NCI-H226 (cell line): Measurements from ENCODE around the gene ZNF367.
A peak's percentile ranks its signal among the peaks of the same experiment; 100 is the strongest.

Source experiments
- DNase-seq: peaks from one replicate; pipeline ENCODE4 v3.0.0-alpha.2; 2015

Gene ZNF367

DNA sequence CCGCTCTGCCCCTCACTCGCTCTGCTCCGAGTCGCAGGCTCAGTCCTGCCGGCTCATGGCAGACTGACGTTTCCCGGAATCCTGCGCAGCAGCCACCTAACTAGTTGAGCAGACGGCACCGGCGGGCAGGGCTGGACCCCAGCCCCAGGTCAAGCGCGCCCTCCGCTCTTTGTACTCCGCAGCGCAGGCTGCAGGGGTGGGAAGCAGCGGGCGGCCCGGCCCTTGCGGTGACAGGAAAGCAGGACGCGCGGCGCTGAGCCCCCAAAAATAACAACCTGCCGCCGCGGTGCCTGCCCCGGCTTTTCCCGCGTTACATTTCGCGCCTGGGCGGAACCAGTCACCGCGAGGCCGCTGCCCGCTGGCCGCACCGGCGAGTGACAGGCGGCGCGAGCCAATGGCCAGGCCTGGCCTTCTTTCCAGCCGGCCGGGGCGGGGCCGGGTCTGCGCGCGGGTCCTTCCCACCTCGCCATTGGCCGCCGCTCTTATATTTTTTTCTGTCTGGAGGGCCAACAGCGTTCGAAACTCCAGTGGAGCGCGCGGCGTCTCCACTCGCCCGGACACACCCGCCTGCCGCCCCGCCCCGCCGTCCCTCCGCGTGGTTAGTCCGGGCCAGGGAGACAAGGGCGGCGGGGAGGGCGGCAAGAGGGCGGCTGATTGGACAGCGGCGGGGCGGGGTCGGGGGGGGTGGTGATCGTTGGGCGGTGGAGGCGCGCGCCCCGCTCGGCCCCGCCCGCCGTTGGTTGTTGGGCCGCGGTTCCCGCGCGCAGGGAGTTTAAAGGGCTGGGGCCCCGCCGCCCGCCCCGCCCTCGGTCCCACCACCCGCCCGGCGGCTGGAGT lies at the start of gene ZNF367:
ZNF367 (minus strand) TSS at position 288 of the 837 bp plus-strand sequence. CDS start 338 bp downstream, outside the sequence.
- peak; percentile 97 for DNase-seq

DNA sequence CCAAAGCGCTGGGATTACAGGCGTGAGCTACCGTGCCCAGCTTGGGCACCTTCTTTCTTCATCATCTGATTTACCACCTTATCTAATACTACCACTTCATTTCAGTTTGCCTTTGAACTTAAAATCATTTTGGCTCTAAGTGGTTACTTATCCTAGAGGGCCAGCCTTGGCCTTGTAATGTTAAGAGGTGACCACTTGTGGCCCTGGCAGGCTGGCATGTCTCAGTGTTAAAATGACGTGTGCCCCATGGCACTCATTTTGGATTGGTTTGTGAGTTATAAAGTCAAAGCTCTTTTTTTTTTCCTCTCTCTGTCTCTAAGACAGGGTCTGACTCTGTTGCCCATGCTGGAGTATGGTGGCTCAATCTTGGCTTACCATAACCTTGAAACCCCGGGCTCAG lies 49.6 kb upstream of the ZNF367 start:
- DNase-seq, result no peak

DNA sequence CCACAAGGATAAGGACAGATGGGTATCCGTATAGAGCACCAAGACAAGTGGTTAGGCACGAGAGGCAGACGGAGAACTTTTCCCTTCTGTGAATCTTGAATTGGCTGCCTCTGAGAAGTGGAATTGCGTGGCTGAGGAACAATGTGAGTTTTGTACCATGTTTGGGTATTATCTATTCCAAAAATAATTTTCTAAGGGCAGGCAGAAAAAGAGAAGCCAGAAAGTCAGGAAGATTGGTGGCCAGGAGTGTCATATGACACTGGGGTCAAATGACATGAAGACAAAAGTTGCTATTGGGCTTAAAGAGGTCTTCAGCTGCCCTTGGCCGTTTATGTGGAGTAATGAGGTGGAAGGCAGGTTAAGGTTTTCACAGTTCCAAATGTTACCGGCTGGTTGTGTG lies 46.3 kb upstream of the ZNF367 start:
- no peak for DNase-seq

DNA sequence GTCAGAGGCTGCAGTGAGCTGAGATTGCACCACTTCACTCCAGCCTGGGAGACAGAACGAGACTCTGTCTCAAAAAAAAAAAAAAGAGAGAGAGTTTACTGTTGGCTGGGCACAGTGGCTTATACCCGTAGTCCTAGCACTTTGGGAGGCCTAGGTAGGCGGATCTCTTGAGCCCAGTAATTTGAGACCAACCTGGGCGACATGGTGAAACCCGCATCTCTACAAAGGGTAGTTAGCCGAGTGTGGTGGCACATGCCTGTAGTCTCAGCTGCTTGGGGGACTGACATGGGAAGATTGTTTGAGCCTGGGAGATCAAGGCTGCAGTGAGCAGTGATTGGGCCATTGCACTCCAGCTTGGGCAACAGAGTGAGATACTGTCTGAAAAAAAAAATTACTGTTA lies 44.4 kb upstream of the ZNF367 start:
- DNase-seq, result no peak

DNA sequence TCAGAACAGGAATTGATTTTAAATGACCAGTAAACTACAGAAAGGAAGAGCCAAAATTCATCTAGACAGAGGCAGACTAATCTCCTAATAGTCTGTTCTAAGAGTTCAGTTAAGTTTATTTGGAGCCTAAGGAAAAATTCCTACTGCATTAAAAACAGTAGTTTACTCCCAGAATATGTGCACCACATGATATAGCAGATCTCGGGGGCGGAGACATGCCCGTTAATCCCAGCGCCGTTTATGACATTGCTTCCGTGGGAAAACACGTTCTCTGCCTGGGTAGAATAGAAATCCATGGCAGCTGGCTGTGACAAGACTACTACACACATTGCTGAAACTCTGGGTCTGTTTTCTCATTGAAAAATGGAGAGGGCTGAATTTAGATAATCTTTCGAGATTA lies 43.2 kb upstream of the ZNF367 start:
- DNase-seq, result no peak

DNA sequence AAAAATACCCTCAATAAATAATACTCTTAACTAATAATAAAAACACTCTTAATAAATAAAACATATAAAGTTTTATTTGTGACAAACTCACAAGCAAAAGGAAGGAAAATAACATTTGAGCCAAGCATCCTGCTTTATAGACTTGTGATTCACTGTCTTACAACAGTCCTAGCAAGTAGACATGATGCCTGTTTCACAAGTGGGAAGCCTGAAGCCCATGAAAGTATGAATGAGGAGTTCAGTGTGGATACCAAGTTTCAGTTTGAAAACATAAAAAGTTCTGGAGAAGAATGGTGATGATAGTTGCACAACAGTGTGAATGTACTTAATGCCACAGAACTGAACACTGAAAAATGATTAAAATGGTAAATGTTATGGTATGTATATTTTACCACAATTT lies 42.7 kb upstream of the ZNF367 start:
- DNase-seq, result no peak

DNA sequence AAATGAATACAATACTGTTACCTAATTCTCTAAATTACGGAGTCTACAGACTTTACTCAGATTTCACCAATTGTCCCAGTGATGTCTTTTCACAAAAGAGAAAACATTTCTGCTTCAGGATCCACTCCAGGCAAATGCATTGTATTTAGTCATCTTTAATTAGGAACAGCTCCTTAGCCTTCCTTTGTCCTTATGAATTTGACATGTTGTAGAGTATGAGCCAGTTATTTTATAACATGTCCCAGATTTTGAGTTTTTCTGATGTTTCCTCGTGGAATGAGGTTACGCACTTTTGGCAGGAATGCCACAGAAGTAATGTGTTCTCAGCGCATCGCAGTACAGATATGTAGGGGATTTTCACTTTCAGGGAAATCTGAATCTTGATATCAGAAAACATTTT lies 42.3 kb upstream of the ZNF367 start:
- no peak for DNase-seq

DNA sequence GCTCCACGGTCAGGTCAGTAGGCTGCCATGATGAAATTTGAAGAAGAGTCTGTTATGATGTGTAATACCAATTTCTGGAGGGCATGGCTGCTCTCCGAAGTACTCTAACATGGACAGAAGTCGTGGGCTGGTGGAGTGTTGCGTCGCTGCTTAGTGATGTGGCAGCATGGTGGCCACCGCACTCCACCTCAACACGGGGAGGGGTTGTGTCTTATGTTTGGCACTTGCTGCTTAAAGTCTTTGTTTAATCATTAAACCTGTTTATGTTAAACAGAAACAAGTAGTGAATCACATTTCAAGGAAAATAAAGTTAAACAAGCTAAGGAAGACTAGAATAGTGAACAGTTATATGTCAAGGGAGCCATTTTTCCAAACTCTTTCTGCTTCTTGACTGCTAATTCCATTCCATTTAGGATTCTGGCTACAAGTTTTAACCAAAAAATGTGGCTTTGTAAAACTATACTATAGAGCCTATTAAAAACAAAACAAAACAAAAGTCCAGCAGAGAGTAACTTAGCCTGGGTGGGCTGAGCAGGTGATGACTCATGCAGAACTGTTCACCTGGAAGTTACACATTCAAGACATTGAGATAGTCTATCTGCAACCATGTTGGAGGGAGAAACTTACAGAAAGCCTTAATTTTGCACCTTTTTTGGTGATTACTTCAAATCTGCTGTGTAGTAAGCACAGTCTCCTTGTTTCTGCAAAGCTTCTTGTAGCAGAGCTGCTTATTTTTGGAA lies 41.3 kb upstream of the ZNF367 start:
- no peak for DNase-seq

DNA sequence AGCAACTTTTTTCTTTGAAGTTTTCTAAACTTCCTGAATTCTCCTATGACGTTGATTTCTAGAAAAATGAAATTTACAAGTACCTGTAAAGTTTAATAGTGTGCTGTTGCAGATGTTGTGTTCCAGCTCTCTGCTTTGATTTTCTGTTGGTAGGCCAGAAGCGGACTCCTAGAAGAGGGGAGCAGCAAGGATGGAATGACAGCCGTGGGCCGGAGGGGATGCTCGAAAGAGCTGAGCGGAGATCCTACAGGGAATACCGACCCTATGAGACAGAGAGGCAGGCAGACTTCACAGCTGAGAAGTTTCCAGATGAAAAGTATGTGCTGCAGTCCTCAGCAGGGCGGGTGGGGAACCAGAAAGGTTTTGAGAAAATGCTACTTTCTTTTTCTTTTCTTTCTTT lies 40.1 kb upstream of the ZNF367 start:
- no peak for DNase-seq

DNA sequence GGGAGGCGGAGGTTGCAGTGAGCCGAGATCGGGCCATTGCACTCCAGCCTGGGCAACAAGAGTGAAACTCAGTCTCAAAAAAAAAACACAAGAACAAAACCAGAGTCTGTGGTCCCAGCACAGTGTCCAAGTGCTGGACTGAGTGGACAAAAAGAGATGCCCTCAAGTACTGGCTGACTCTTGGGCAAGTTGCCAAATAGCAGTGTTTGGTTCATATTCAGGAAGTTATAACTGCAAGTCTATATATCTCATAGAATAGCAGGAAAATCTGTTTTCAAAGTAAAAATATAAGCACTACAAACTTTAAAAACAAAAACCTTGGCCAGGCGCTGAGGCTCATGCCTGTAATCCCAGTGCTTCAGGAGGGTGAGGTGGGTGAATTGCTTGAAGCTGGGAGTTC lies 39.1 kb upstream of the ZNF367 start:
- DNase-seq, result no peak

DNA sequence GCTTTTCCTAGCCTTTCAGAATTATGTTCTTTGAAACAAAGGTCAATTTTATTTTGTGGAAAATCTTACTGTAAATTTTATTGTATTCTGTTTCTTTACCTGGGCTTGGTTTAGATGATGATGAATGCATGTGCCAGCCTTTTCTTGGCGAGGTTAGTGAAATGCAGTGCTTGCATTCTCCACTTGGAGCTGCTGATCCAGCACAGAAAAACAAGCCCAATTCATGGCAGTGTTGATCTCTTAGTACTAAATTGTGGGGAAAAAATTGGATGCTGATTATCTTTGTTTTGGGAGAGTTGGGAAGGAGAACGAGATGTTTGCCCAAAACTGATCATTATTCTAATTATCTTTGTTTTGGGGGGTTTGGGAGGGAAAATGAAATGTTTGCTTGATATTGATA lies 35.5 kb upstream of the ZNF367 start:
- DNase-seq, result peak; percentile 66

DNA sequence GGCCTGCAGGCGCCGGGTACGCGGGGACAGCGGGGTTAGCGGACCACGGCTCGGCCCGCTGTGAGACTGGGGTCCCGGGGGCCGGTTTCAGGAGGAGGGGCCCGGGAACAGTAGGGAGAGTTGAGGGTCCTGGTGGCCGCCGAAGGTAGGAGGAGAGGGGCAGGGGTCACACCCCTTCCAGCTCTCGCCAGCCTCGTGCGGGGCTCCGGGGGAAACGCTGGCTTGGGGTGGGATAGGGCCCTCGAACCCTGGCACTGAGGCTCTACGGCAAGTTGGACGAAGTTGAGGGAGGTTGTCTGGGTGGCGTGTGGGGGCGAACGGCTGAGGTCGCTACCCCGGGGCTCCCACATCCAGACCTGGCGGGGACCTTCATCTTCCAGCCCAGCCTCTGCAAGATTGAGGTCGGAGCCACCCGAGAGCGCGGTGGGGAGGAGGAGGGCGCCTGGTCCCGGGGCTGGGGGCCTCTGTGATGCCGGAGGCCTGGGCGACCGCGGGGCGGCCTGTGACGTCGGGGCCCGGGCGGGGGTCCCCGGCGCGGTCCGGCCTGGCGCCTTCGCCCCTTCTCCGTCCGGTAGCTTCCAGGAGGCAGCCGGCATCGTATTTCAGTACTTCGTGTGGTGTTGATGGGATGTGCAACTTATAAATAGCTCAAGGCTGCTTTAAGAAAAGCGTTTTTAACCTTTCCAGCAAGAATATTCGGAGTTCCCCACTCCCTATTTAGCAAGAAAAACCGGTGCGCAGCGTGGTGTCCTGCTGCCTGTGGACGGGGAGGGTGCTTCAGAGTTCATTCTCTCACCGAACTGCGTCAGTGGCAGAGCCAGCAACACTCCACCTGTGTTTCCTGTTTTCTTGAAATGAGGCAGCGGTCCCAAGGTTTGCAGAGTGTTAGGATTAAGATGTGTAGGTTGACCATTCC lies 32.7 kb upstream of the ZNF367 start:
- DNase-seq, result no peak

DNA sequence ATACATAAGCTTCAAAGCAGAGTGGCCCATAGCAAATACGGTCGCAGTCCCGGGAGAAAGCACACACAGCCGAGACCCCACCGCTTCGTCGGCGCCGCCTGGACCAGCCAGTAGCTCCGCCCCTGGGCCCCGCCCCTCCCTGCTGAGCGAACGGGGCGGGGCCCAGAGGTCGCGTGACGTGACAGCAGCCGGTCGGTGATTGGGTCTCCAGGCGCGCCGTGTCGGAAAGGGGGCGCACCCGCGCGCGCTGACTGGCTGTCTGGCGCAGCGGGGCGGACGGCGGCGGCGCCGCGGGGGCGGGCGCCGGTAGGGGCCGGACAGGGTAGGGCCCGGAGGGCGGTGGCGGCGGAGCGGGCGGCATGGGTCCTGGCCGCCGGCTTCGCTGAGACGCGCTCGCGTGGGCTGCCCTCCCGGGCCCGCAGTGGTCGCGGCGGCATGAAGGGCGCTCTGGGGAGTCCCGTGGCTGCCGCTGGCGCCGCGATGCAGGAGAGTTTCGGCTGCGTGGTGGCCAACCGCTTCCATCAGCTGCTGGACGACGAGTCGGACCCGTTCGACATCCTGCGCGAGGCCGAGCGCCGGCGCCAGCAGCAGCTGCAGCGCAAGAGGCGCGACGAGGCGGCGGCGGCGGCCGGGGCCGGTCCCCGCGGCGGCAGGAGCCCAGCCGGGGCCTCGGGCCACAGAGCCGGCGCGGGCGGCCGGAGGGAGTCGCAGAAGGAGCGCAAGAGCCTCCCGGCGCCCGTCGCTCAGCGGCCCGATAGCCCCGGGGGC lies 31.9 kb upstream of the ZNF367 start, which contains the start of gene HABP4:
HABP4 (plus strand) TSS at position 325 of the 768 bp plus-strand sequence; CDS start at position 436, 111 bp downstream.
- peak; percentile 82 for DNase-seq

DNA sequence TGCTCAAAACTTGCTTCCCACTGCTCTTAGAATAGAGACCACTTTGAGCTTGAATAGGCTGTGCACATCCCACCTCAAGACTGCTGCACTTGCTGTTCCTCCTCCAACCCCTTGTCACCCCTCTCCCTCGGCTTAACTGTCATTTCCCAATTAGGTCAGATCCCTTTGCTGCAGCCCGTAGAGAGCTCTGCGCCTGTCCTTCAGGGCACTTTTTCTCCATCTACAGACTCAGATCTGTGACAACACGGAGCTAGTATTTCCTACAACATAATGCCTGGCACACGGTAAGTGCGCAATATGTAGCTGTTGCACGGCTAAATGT lies 31.3 kb upstream of the ZNF367 start:
- no peak for DNase-seq

DNA sequence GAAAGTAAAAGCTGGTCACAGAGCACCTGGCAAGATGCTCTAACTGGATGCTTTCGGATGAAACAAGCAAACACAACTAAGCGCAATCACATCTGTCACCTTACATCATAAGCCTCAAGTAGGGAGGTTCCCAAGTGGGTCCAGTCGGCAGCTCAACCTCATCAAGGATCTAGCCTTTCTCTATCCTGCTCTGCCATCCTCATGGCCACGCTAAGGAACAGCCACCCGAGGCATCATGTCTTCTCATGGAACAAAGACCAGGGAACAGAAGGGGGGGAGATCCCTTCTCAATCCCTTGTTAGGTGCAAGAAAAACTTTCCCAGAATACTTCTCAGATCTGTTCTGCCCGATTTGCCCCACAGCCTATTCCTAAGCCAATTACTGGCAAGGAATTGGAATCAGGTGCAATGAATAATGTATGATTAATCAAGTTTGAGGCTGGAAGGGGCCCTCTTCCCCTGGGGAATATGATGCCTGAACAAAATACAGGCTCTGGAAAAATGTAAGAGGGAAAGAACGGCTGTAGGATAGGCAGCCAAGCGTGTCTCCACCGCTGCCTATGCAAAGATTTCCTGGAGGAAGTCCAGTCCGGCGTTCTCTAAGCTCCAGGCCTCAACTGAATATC lies 30.5 kb upstream of the ZNF367 start:
- no peak for DNase-seq

DNA sequence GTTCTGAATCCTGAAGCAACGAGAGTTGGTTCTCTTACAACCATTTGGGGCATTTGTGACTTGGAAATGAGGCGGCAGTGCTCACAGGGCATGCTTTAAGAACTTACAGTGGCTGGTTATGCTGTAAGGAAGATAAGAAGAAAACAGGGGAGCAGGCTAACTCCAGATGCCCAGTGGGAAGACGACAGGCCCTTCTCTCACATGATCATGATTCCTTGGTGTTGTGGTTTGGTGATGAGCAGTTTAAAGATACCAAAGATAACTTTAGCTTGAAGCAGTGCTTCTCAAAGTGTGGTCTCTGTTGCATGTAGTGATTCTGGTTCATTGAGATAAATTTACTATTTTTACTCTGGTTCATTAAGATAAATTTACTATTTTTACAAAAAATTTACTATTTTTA lies 29.2 kb upstream of the ZNF367 start:
- DNase-seq, result no peak

DNA sequence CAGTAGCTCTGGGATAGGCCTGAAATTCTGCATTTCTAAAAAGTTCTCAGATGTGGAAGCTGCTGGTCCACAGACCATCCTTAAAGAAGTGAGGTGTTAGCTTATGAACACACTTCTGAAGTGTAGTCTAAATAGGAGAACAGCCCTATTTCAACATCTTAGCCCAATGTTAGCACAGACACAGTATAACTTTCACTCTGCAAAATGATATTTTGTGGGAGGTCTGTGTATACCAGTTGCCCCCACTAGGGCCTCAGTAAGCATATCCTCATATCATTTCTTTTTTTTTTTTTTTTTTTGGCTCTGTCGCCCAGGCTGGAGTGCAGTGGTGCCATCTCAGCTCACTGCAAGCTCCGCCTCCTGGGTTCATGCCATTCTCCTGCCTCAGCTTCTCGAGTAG lies 24.3 kb upstream of the ZNF367 start:
- no peak for DNase-seq

DNA sequence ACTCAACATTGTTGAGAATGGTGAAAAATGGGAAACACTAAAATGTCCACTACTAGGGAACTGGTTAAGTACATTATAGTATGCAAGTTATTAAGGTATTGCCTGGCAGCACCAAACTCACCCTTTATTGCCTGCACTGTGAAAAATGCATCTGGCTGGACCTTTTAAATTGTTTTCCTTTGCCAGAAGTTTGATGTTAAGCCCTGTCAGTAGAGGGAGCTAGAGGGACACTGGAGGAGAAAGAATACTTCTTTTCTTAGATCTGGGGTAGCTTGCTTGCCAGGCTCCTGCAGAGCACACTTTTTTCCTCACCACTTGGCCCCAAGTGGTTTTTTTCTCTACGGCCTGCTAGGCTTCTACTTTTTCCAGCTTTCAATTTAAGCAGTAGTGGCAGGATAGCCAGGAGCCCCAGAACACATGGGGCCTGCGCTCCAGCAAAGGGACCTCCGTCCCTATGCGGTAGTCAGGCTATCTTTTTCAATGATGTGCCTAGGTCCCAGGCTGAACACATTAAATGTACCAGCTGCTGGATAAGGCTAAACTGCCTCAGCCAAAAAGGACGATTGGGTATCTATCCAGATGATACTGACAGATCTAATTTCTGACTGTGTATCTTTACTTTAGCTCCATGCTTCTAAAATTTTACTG lies 23.8 kb upstream of the ZNF367 start:
- peak; percentile 35 for DNase-seq

DNA sequence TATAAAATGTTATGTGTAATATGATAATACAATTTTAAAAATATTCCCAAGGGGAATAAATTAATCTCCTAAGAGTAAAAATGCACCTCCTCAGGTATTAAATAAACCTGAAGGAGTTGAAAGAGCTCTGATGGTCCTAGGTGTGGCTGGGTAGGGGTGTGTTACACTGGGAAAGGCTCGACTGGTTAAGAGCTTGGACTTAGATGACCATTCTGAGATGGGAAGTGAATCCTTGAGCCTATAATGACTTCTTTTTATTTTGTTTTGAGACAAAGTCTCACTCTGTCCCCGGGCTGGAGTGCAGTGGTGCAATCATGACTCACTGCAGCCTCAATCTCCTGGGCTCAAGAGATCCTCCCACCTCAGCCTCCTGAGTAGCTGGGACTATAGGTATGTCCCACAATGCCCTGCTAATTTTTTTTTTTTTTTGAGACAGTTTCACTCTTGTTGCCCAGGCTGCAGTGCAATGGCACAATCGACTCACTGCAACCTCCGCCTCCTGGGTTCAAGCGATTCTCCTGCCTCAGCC lies 22.6 kb upstream of the ZNF367 start:
- no peak for DNase-seq

DNA sequence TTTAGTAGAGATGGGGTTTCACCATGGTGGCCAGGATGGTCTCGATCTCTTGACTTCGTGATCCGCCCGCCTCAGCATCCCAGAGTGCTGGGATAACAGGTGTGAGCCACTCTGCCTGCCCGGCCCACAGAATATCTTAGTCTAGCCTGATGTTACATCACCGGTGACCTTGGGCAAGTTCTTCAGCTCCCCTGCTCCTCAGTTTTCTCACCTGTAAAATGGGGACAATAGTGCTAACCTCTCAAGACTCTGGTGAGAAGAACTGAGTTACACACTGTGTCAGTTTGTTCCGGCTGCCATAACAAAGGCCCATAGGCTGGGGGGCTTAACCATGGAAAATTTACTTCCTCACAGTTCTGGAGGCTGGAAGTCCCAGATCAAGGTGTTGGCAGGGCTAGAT lies 19.3 kb upstream of the ZNF367 start:
- DNase-seq, result no peak

DNA sequence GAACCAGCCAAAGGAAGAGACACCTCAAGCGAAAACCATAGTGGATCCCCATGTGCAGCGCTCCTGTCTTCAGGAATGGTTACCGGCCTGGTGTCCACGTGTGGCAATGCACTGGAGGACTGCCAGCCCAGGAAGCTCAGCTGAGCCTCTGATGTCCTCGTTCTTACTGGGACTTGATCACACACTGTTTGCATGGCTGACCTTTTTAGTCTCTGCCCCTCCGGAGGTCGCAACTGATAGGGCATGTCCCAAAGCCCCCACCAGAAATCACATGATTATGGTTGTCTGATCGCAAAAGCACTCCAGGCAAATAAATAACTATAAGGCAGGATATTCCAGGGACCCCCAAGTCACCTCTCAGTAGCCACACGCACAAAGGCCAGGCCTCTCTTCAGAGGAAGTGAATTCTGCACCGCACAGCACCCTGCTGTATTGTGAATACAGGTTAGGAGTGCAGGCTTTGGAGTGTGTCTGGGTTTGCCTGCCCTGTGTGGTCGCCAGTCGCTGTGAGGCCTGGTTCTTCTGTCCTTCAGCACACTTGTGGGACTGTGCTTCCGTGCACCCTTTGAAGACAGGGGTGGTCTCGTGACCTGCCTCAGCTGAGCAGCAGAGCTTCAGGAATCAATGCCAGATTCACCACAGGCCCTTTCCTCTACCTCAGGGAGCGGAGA lies 18.4 kb upstream of the ZNF367 start:
- DNase-seq, result no peak
